ENCODE results near the gene C10orf143.

DNA sequence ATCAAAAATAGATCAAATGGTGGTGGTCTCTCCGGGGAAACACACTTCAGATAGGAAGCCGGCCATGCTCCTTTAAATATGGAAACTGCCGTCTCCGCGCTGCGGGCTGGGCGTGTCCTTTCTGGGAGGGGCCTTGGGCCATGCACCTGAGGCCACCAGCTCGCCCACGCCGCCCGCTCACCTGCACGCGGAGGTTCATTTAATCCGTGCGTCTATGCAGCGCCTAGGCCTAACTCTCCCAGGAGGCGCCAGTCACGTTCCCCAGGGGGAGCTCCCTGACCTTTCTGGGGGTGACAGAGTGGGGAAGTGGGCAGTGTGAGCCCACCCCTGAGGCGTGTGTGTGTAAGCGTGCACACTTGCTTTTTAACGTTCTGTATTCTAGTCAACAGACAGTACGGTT is 64.0 kb downstream of the C10orf143 start:
- no peak for TF ChIP-seq EZH2 (IDR thresholded peaks at IDR 0.05; ENCODE audit: low read depth, unreplicated experiment)
- TF ChIP-seq, protein P1, sequence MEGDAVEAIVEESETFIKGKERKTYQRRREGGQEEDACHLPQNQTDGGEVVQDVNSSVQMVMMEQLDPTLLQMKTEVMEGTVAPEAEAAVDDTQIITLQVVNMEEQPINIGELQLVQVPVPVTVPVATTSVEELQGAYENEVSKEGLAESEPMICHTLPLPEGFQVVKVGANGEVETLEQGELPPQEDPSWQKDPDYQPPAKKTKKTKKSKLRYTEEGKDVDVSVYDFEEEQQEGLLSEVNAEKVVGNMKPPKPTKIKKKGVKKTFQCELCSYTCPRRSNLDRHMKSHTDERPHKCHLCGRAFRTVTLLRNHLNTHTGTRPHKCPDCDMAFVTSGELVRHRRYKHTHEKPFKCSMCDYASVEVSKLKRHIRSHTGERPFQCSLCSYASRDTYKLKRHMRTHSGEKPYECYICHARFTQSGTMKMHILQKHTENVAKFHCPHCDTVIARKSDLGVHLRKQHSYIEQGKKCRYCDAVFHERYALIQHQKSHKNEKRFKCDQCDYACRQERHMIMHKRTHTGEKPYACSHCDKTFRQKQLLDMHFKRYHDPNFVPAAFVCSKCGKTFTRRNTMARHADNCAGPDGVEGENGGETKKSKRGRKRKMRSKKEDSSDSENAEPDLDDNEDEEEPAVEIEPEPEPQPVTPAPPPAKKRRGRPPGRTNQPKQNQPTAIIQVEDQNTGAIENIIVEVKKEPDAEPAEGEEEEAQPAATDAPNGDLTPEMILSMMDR (conservative IDR thresholded peaks at IDR 0.05; ENCODE audit: low read depth in 2 of 2), result 0 out of 4 replicates have a peak, but pooled peaks of 1 of the 2 experiments have one; percentile 17
- TF ChIP-seq ZNF114 (CRISPR knock-in tag; IDR thresholded peaks at IDR 0.05), result no peak
- no peak for TF ChIP-seq POLR2AphosphoS5 (IDR thresholded peaks at IDR 0.05; ENCODE audit: low read depth)
- no peak for TF ChIP-seq EZH2phosphoT487 (IDR thresholded peaks at IDR 0.05; ENCODE audit: unreplicated experiment)
- TF ChIP-seq, protein P2, sequence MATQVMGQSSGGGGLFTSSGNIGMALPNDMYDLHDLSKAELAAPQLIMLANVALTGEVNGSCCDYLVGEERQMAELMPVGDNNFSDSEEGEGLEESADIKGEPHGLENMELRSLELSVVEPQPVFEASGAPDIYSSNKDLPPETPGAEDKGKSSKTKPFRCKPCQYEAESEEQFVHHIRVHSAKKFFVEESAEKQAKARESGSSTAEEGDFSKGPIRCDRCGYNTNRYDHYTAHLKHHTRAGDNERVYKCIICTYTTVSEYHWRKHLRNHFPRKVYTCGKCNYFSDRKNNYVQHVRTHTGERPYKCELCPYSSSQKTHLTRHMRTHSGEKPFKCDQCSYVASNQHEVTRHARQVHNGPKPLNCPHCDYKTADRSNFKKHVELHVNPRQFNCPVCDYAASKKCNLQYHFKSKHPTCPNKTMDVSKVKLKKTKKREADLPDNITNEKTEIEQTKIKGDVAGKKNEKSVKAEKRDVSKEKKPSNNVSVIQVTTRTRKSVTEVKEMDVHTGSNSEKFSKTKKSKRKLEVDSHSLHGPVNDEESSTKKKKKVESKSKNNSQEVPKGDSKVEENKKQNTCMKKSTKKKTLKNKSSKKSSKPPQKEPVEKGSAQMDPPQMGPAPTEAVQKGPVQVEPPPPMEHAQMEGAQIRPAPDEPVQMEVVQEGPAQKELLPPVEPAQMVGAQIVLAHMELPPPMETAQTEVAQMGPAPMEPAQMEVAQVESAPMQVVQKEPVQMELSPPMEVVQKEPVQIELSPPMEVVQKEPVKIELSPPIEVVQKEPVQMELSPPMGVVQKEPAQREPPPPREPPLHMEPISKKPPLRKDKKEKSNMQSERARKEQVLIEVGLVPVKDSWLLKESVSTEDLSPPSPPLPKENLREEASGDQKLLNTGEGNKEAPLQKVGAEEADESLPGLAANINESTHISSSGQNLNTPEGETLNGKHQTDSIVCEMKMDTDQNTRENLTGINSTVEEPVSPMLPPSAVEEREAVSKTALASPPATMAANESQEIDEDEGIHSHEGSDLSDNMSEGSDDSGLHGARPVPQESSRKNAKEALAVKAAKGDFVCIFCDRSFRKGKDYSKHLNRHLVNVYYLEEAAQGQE (IDR thresholded peaks at IDR 0.05; ENCODE audit: unreplicated experiment), result no peak
- TF ChIP-seq, protein P3, sequence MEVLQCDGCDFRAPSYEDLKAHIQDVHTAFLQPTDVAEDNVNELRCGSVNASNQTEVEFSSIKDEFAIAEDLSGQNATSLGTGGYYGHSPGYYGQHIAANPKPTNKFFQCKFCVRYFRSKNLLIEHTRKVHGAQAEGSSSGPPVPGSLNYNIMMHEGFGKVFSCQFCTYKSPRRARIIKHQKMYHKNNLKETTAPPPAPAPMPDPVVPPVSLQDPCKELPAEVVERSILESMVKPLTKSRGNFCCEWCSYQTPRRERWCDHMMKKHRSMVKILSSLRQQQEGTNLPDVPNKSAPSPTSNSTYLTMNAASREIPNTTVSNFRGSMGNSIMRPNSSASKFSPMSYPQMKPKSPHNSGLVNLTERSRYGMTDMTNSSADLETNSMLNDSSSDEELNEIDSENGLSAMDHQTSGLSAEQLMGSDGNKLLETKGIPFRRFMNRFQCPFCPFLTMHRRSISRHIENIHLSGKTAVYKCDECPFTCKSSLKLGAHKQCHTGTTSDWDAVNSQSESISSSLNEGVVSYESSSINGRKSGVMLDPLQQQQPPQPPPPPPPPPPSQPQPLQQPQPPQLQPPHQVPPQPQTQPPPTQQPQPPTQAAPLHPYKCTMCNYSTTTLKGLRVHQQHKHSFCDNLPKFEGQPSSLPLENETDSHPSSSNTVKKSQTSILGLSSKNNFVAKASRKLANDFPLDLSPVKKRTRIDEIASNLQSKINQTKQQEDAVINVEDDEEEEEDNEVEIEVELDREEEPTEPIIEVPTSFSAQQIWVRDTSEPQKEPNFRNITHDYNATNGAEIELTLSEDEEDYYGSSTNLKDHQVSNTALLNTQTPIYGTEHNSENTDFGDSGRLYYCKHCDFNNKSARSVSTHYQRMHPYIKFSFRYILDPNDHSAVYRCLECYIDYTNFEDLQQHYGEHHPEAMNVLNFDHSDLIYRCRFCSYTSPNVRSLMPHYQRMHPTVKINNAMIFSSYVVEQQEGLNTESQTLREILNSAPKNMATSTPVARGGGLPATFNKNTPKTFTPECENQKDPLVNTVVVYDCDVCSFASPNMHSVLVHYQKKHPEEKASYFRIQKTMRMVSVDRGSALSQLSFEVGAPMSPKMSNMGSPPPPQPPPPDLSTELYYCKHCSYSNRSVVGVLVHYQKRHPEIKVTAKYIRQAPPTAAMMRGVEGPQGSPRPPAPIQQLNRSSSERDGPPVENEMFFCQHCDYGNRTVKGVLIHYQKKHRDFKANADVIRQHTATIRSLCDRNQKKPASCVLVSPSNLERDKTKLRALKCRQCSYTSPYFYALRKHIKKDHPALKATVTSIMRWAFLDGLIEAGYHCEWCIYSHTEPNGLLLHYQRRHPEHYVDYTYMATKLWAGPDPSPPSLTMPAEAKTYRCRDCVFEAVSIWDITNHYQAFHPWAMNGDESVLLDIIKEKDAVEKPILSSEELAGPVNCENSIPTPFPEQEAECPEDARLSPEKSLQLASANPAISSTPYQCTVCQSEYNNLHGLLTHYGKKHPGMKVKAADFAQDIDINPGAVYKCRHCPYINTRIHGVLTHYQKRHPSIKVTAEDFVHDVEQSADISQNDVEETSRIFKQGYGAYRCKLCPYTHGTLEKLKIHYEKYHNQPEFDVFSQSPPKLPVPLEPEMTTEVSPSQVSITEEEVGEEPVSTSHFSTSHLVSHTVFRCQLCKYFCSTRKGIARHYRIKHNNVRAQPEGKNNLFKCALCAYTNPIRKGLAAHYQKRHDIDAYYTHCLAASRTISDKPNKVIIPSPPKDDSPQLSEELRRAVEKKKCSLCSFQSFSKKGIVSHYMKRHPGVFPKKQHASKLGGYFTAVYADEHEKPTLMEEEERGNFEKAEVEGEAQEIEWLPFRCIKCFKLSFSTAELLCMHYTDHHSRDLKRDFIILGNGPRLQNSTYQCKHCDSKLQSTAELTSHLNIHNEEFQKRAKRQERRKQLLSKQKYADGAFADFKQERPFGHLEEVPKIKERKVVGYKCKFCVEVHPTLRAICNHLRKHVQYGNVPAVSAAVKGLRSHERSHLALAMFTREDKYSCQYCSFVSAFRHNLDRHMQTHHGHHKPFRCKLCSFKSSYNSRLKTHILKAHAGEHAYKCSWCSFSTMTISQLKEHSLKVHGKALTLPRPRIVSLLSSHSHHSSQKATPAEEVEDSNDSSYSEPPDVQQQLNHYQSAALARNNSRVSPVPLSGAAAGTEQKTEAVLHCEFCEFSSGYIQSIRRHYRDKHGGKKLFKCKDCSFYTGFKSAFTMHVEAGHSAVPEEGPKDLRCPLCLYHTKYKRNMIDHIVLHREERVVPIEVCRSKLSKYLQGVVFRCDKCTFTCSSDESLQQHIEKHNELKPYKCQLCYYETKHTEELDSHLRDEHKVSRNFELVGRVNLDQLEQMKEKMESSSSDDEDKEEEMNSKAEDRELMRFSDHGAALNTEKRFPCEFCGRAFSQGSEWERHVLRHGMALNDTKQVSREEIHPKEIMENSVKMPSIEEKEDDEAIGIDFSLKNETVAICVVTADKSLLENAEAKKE (CRISPR knock-in tag; IDR thresholded peaks at IDR 0.05), result no peak
- TF ChIP-seq STAT1 (IDR thresholded peaks at IDR 0.05; ENCODE audit: unreplicated experiment), result no peak

Measured in GM23338 (cell line).